Measurements from ENCODE around the gene PKP3. TPM values are rescaled to one million over a fixed set of nuclear protein-coding genes. Genes with fewer than 3 reads are reported as not detected.
"Not testable (repeated sequence)": the region's sequence is repeated elsewhere in the genome, so short reads cannot be mapped to it uniquely, and the experiment has no call there.

Gene PKP3, protein sequence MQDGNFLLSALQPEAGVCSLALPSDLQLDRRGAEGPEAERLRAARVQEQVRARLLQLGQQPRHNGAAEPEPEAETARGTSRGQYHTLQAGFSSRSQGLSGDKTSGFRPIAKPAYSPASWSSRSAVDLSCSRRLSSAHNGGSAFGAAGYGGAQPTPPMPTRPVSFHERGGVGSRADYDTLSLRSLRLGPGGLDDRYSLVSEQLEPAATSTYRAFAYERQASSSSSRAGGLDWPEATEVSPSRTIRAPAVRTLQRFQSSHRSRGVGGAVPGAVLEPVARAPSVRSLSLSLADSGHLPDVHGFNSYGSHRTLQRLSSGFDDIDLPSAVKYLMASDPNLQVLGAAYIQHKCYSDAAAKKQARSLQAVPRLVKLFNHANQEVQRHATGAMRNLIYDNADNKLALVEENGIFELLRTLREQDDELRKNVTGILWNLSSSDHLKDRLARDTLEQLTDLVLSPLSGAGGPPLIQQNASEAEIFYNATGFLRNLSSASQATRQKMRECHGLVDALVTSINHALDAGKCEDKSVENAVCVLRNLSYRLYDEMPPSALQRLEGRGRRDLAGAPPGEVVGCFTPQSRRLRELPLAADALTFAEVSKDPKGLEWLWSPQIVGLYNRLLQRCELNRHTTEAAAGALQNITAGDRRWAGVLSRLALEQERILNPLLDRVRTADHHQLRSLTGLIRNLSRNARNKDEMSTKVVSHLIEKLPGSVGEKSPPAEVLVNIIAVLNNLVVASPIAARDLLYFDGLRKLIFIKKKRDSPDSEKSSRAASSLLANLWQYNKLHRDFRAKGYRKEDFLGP
- 10 to 100 TPM in 3 of 4 donors, 1 to 10 TPM in 1; 4.6 to 16.2 (median 13.5) TPM for total RNA-seq

DNA sequence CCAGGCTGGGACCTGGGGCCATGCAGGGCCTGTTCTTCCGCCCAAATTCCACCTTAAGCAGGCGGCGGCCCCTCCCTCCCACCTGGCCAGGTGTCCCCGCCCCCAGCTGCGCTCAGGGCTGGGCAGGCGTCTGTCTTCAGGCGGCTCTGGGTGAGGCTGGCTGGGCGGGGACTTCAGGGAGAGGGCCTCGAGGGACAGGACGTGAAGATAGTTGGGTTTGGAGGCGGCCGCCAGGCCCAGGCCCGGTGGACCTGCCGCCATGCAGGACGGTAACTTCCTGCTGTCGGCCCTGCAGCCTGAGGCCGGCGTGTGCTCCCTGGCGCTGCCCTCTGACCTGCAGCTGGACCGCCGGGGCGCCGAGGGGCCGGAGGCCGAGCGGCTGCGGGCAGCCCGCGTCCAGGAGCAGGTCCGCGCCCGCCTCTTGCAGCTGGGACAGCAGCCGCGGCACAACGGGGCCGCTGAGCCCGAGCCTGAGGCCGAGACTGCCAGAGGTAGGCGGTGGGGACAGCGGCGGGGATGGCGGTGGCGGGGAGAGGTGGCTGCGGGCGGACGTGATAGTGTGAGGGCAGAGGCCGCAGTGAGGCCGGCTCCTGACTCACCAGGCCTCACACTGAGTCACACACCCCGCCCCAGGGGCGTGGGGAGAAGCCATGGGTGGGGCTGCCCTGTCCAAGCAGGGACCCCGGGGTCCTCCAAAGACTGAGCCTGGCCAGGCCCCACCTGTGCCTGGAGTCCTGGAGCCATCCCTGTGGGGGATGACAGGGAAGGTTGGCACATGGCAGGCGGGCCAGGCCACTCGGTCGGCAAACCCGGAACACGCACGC lies at the start of gene PKP3:
TSS of gene PKP3 (plus strand) at position 176 of the 824 bp plus-strand sequence. CDS start at position 260, 84 bp downstream.
- TF ChIP-seq, protein P1, sequence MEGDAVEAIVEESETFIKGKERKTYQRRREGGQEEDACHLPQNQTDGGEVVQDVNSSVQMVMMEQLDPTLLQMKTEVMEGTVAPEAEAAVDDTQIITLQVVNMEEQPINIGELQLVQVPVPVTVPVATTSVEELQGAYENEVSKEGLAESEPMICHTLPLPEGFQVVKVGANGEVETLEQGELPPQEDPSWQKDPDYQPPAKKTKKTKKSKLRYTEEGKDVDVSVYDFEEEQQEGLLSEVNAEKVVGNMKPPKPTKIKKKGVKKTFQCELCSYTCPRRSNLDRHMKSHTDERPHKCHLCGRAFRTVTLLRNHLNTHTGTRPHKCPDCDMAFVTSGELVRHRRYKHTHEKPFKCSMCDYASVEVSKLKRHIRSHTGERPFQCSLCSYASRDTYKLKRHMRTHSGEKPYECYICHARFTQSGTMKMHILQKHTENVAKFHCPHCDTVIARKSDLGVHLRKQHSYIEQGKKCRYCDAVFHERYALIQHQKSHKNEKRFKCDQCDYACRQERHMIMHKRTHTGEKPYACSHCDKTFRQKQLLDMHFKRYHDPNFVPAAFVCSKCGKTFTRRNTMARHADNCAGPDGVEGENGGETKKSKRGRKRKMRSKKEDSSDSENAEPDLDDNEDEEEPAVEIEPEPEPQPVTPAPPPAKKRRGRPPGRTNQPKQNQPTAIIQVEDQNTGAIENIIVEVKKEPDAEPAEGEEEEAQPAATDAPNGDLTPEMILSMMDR (IDR thresholded peaks at IDR 0.05): no peak
- TF ChIP-seq POLR2A (IDR thresholded peaks at IDR 0.05) (no peak), EP300 (IDR thresholded peaks at IDR 0.05) (no peak)
- H3K27me3 ChIP-seq: peaks cover 0 to 25% of the 10 kb centered on the region in 2 donors
- peak within 1 kb of the TSS in 2 of 4 donors; percentile 21 to 81 for H3K27ac ChIP-seq
- WGBS, 2 donors: 47 to 60% methylated on average over 42 to 57 of the region's 57 CpGs
- no peaks in the 10 kb centered on the region for H3K36me3 ChIP-seq
- H3K4me1 ChIP-seq: peaks cover 0 to 35% (median 8%) of the 10 kb centered on the region in 4 donors
- peak within 1 kb of the TSS in 2 of 4 donors; percentile 29 to 30 for H3K4me3 ChIP-seq
- no peaks in the 10 kb centered on the region for H3K9me3 ChIP-seq
- DNase-seq (ENCODE audit: low spot score in 2 of 2): no peak

DNA sequence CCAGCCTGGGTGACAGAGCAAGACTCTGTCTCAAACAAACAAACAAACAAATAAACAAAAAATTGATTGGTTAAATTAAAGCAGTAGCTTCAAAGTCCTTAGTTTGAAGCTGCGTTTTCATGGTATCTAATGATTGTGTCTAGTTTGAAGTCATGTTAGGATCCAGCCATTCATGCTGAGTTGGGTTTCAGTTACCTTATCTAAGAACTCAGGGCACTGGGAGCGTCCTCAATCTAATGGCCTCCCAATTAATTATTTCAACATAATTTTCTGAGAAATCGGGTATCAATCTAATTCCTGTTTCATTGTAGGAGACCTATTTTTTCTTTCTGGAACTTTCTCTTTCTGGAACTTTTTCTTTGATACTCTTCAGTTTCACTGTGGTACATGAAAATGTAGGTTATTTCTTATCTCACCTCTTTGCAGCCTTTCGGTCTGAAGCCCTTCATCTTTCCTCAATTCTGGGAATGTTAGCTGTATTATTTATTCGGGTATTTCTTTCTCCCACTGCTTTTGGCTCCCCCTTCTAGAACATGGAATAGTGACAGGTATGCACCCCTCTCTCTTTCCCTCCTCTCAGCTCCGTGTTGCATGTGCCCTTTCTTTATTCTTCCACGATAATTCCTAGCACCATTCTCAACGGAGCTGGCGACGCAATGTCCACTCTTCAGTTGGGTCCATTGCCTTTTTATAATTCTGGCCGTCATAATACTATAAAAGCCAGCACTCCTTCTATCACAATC lies 49.0 kb upstream of the PKP3 start:
- Histone ChIP-seq H3K4me3 (no peak overlapping the region), H3K27ac (no peak overlapping the region), H3K27me3 (no peaks in the 10 kb centered on the region), H3K4me1 (peaks cover 0 to 30% (median 6%) of the 10 kb centered on the region in 4 donors), H3K36me3 (no peaks in the 10 kb centered on the region), H3K9me3 (no peaks in the 10 kb centered on the region)
- 90 to 91% methylated on average over 11 of the region's 11 CpGs for WGBS, 2 donors
- no peak for DNase-seq (ENCODE audit: low spot score in 2 of 2)
- TF ChIP-seq POLR2A (IDR thresholded peaks at IDR 0.05) (no peak), EP300 (IDR thresholded peaks at IDR 0.05) (no peak)
- TF ChIP-seq, protein P1 (IDR thresholded peaks at IDR 0.05): no peak

DNA sequence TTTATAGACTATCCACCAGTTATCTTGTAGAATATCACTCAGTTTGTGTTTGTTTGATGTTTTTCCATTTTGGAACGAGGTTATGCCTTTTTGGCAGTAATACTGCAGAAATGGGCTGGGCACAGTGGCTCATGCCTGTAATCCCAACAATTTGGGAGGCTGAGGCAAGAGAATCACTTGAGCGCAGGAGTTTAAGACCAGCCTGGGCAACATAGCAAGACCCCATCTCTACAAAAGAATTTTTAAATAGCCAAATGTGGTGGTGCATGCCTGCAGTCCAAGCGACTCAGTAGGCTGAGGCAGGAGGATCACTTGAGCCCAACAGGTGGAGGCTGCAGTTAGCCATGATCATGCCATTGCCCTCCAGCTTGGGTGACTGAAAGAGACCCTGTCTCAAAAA lies 47.5 kb upstream of the PKP3 start:
- WGBS, 2 donors: 80 to 82% methylated on average over 3 of the region's 3 CpGs
- Histone ChIP-seq H3K4me1 (peaks cover 0 to 29% (median 6%) of the 10 kb centered on the region in 4 donors), H3K4me3 (no peak overlapping the region), H3K27me3 (no peaks in the 10 kb centered on the region), H3K36me3 (no peaks in the 10 kb centered on the region), H3K9me3 (no peaks in the 10 kb centered on the region), H3K27ac (no peak overlapping the region)
- DNase-seq (ENCODE audit: low spot score in 2 of 2): no peak
- no peak for TF ChIP-seq EP300 (IDR thresholded peaks at IDR 0.05)
- TF ChIP-seq POLR2A (IDR thresholded peaks at IDR 0.05): no peak
- TF ChIP-seq, protein P1 (IDR thresholded peaks at IDR 0.05): no peak

DNA sequence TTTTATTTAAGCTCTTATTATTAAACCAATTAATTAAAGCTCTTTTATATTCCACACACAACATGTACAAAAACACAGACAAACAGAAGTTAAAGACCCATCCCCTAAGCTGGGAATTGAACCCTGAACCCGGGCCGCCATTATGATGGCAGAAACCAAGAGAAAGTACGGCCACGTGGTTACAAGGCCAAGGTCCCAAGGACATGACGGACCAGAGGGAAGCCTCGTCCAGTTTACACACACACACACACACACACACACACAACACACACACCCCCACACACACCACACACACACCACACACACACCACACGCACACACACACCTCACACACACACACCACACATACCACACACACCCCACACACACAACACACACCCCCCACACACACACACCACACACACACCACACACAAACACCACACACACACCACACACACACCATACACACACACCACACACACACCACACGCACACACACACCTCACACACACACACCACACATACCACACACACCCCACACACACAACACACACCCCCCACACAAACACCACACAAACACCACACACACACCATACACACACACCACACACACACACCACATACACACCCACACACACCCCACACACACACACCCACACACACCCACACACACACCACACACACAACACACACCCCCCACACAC lies 44.6 kb upstream of the PKP3 start:
- not testable (repeated sequence) for H3K27me3 ChIP-seq; H3K27ac ChIP-seq; H3K9me3 ChIP-seq; H3K4me3 ChIP-seq; DNase-seq (ENCODE audit: low spot score in 2 of 2); H3K36me3 ChIP-seq
- peaks cover 0 to 37% (median 19%) of the 10 kb centered on the region in 4 donors for H3K4me1 ChIP-seq
- WGBS, 2 donors: 77 to 79% methylated on average over 8 of the region's 8 CpGs

DNA sequence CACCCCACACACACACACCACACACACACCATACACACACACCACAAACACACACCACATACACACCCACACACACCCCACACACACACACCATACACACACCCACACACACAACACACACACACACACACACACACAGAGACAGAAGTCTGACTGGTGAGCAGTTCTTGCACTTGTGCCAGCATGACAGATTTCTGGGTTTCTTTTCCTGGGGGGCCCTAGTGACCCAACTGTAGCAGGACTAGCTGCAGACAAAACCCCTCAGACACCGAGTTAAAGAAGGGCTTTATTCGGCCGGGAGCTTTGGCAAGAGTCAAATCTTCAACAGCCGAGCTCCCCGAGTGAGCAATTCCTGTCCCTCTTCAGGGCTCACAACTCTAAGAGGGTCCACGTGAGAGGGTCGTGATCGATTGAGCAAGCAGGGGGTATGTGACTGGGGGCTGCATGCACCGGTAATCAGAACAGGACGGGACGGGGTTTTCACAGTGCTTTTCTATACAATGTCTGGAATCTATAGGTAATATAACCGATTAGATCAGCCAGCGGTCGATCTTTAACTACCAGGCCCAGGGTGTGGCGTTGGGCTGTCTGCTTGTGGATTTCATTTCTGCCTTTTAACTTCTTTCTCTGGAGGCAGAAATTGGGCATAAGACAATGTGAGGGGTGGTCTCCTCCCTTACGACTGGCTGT lies 43.8 kb upstream of the PKP3 start:
- Histone ChIP-seq H3K4me1 (peaks cover under 1 to 43% (median 21%) of the 10 kb centered on the region in 4 donors), H3K27ac (peak overlapping the region; percentile 7 to 99 (median 66))
- H3K4me3 ChIP-seq; H3K27me3 ChIP-seq; H3K36me3 ChIP-seq; DNase-seq (ENCODE audit: low spot score in 2 of 2); H3K9me3 ChIP-seq: not testable (repeated sequence)
- 41 to 52% methylated on average over 12 to 16 of the region's 16 CpGs for WGBS, 2 donors
